ENCODE data around the gene ATAD3C.
A peak's percentile ranks its signal among the peaks of the same experiment; 100 is the strongest.
"Not testable (repeated sequence)": the region's sequence is repeated elsewhere in the genome, so short reads cannot be mapped to it uniquely, and the experiment has no call there.

ATAD3C gene

DNA sequence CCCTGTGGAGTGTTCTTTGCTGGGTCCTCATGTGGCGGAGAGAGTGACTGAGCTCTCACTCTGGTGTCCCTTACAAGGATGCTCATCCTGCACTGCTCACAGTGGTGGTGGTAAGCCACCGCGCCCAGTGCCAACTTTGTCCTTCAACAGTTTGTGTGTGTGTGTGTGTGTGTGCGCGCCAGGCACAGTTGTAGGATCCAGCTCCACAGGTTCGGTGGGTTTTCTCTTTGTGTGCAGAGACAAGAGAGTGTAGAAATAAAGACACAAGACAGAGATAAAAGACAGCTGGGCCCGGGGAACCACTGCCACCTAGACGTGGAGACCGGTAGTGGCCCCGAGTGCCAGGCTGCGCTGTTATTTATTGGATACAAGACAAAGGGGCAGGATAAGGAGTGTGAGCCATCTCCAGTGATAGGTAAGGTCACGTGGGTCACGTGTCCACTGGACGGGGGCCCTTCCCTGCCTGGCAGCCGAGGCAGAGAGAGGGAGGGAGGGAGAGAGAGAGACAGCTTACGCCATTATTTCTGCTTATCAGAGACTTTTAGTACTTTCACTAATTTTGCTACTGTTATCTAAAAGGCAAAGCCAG lies 55.4 kb downstream of the ATAD3C start:
- TF ChIP-seq CTCF (IDR thresholded peaks at IDR 0.05; ENCODE audit: insufficient read depth, low read depth, low read length, missing control alignments), result peak; percentile 53
- peak; percentile 80 for DNase-seq (ENCODE audit: low read depth)
- not testable (repeated sequence) for H3K4me3 ChIP-seq (ENCODE audit: low read depth, low read length)

GRCh38 chr1:1505366-1505798 lies 55.9 kb downstream of the ATAD3C start:
- peak; percentile 35 for DNase-seq (ENCODE audit: low read depth)
- H3K4me3 ChIP-seq (ENCODE audit: low read depth, low read length), result peak overlapping the region; percentile 35
- peak; percentile 21 for TF ChIP-seq CTCF (IDR thresholded peaks at IDR 0.05; ENCODE audit: insufficient read depth, low read depth, low read length, missing control alignments)

DNA sequence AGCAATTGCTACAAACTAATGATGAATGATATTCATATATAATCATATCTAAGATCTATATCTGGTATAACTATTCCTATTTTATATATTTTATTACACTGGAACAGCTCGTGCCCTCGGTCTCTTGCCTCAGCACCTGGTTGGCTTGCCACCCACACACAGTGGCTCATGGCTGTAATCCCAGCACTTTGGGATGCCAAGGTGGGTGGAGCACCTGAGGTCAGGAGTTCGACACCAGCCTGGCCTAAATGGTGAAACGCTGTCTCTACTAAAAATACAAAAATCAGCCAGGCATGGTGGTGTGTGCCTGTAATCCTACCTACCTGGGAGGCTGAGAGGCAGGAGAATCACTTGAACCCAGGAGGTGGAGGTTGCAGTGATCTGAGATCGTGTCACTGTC lies 56.3 kb downstream of the ATAD3C start:
- DNase-seq (ENCODE audit: low read depth), result not testable (repeated sequence)
- peak overlapping the region; percentile 35 for H3K4me3 ChIP-seq (ENCODE audit: low read depth, low read length)

DNA sequence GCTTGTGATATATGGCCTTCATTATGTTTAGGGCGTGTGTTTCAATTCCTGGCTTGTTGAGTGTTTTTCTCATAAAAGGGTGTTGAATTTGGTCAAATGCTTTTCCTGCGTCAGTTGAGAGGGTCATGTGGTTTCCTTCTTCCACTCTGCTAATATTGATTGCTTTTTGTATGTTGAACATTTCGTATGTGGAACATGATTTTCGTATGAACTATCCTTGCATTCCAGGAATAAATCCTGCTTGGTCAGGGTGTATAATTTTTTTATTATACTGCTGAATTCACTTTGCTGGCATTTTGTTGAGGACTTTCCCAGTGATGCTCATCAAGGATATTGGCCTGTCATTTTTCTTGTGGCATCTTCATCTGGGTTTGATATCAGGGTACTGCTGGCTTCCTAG lies 57.8 kb downstream of the ATAD3C start:
- no peak for DNase-seq (ENCODE audit: low read depth)
- no peak overlapping the region for H3K4me3 ChIP-seq (ENCODE audit: low read depth, low read length)
- TF ChIP-seq CTCF (IDR thresholded peaks at IDR 0.05; ENCODE audit: insufficient read depth, low read depth, low read length, missing control alignments), result no peak

DNA sequence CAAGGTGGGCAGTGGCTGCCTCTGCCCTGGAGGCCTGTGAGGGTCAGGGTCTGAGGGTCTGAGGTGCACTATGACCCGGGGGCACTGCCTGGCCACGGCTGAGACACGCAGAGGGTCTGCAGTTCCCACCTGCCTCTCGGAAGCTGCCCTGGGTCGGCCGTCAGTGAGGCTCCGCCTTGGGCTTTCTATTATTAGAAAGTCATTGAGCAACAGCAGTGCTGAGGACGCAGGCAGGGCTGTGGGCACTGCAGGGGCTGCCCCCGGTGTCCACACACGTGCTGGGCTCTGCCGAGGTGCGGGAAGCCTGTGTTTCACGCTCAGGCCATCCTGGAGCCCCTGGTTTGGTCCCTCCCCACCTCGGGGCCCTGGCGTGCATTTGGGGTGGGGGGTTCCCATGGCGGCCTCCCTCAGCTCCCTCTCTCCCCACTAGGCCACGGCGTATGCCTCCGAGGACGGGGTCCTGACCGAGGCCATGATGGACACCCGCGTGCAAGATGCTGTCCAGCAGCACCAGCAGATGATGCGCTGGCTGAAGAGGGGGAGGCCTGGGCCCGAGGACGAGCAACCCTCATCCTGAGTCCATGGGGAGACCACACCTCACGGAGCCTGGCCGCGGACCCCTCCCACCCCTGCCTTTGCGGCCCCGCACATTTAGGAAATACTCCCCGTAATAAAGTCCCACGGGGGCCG lies 59.4 kb downstream of the ATAD3C start:
- DNase-seq (ENCODE audit: low read depth), result not testable (repeated sequence)

GRCh38 chr1:1509465-1509850 lies 60.0 kb downstream of the ATAD3C start:
- H3K4me3 ChIP-seq (ENCODE audit: low read depth, low read length); DNase-seq (ENCODE audit: low read depth): not testable (repeated sequence)

More for the DNA sequence above, 59.4 kb downstream of the ATAD3C start:
- not testable (repeated sequence) for H3K4me3 ChIP-seq (ENCODE audit: low read depth, low read length)

GRCh38 chr1:1510912-1511532 lies 61.5 kb downstream of the ATAD3C start:
- DNase-seq (ENCODE audit: low read depth), result peak; percentile 73

More at GRCh38 chr1:1510912-1511532, 61.5 kb downstream of the ATAD3C start:
- peak overlapping the region; percentile 68 for H3K4me3 ChIP-seq (ENCODE audit: low read depth, low read length)
- no peak for TF ChIP-seq CTCF (IDR thresholded peaks at IDR 0.05; ENCODE audit: insufficient read depth, low read depth, low read length, missing control alignments)
